Esophagus squamous epithelium (tissue), 4 donors: ENCODE results near the gene FAM186B.

Experiments
- CTCF ChIP-seq, 6 experiments: fragments of 450-650 bp in 4 of 6; fragments of 200-600 bp in 2 of 6; sonication (generic) in 2 of 6; IDR thresholded peaks; one replicate each; pipeline ENCODE4 v1.5.1; 2016 to 2019; ENCODE audit warnings: antibody characterized with exemption in 6 of 6, mild to moderate bottlenecking in 4 of 6, moderate library complexity in 4 of 6
- POLR2A ChIP-seq, 4 donors: fragments of 450-650 bp; IDR thresholded peaks; one replicate each; pipeline ENCODE4 v1.6.1; 2017; ENCODE audit warnings: antibody characterized with exemption in 4 of 4, mild to moderate bottlenecking in 4 of 4, moderate library complexity in 3 of 4

DNA sequence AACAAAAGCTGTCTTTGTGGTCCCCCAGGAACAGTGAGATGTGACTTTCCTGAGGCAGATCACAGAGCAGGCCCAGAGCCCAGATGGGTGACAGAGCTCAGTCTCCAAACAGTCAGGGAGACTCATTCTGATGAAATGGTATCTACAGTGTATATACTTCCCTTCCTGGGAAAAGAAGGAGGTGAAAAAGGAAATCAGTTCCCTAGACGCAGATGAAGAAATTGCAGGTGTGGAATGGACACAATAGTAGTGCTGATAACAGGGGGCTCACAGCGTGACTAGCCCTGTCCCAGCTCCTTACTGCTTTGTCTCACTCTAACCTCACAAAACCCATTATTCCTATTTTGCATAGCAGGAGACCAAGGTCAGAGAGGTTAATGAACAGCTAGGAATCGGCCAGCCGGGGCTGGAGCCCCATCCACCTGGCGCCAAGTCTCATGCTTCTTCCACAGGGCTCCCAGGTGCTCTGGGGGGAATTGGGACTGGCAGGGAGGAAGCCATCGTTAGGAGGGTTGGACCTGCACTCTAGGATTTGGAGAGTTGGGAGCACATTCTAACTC, 54.7 kb downstream of the FAM186B start:
- TF ChIP-seq CTCF (IDR thresholded peaks at IDR 0.05) (no peak), POLR2A (IDR thresholded peaks at IDR 0.05) (no peak)
